Loucy (cell line): ENCODE data around the gene HAUS8.

Experiments
- H2AFZ ChIP-seq: fragments of 200-600 bp; sonication (generic); 2 replicates; pipeline ENCODE4 v1.6.0; 2016; ENCODE audit warnings: antibody characterized with exemption, mild to moderate bottlenecking, low read length, moderate library complexity
- H3F3A ChIP-seq: fragments of 200-600 bp; 2 replicates; pipeline ENCODE4 v1.6.0; 2016; ENCODE audit warnings: antibody characterized with exemption, low read depth, mild to moderate bottlenecking
- H3K27me3 ChIP-seq: fragments of 200-600 bp; sonication (generic); 2 replicates; pipeline ENCODE4 v1.6.1; 2014; ENCODE audit warnings: low read length, mild to moderate bottlenecking; ENCODE audit not compliant: insufficient read depth, poor library complexity, severe bottlenecking
- H3K36me3 ChIP-seq: fragments of 200-600 bp; sonication (generic); 2 replicates; pipeline ENCODE4 v1.6.1; 2016; ENCODE audit warnings: low read length; ENCODE audit not compliant: insufficient read depth
- H3K4me1 ChIP-seq: fragments of 200-600 bp; sonication (generic); 2 replicates; pipeline ENCODE4 v1.5.1; 2014; ENCODE audit warnings: low read length, mild to moderate bottlenecking; ENCODE audit not compliant: insufficient read depth, poor library complexity, severe bottlenecking
- H3K4me2 ChIP-seq: fragments of 200-600 bp; sonication (generic); 2 replicates; pipeline ENCODE4 v1.6.0; 2014; ENCODE audit warnings: antibody characterized with exemption, low read length, low read depth, mild to moderate bottlenecking; ENCODE audit not compliant: poor library complexity, severe bottlenecking
- H3K4me3 ChIP-seq: fragments of 200-600 bp; sonication (generic); 2 replicates; pipeline ENCODE4 v1.5.1; 2014; ENCODE audit warnings: low read length, mild to moderate bottlenecking, mixed read lengths; ENCODE audit not compliant: poor library complexity, severe bottlenecking
- H3K79me2 ChIP-seq: fragments of 200-600 bp; sonication (generic); 2 replicates; pipeline ENCODE4 v1.6.1; 2014; ENCODE audit warnings: low read length; ENCODE audit not compliant: insufficient read depth
- H3K9ac ChIP-seq: fragments of 200-600 bp; sonication (generic); 2 replicates; pipeline ENCODE4 v1.6.0; 2014; ENCODE audit warnings: mild to moderate bottlenecking, low read depth, low read length, moderate library complexity; ENCODE audit not compliant: poor library complexity, severe bottlenecking
- H3K9me2 ChIP-seq: fragments of 200-600 bp; sonication (generic); replicated peaks from 2 replicates; pipeline ENCODE4 v1.6.1; 2016; ENCODE audit warnings: low read depth, low read length, mixed read lengths
- H3K9me3 ChIP-seq: fragments of 200-600 bp; sonication (generic); 2 replicates; pipeline ENCODE4 v1.6.1; 2014; ENCODE audit warnings: mild to moderate bottlenecking, antibody characterized with exemption, low read length, low read depth; ENCODE audit not compliant: insufficient read depth
- H4K20me1 ChIP-seq: fragments of 200-600 bp; sonication (generic); 2 replicates; pipeline ENCODE4 v1.6.0; 2014; ENCODE audit warnings: antibody characterized with exemption, low read length, mild to moderate bottlenecking; ENCODE audit not compliant: insufficient read depth, poor library complexity, severe bottlenecking
- EZH2phosphoT487 ChIP-seq: fragments of 200-600 bp; IDR thresholded peaks from 2 replicates; pipeline ENCODE4 v1.6.1; 2018; ENCODE audit warnings: antibody characterized with exemption, mild to moderate bottlenecking, moderate library complexity, borderline replicate concordance
- TF ChIP-seq, protein P1 (sequence below): fragments of 200-600 bp; sonication (generic); conservative IDR thresholded peaks from 2 replicates; pipeline ENCODE4 v1.5.1; 2014; ENCODE audit warnings: mild to moderate bottlenecking, antibody characterized with exemption, low read length

HAUS8 gene

DNA sequence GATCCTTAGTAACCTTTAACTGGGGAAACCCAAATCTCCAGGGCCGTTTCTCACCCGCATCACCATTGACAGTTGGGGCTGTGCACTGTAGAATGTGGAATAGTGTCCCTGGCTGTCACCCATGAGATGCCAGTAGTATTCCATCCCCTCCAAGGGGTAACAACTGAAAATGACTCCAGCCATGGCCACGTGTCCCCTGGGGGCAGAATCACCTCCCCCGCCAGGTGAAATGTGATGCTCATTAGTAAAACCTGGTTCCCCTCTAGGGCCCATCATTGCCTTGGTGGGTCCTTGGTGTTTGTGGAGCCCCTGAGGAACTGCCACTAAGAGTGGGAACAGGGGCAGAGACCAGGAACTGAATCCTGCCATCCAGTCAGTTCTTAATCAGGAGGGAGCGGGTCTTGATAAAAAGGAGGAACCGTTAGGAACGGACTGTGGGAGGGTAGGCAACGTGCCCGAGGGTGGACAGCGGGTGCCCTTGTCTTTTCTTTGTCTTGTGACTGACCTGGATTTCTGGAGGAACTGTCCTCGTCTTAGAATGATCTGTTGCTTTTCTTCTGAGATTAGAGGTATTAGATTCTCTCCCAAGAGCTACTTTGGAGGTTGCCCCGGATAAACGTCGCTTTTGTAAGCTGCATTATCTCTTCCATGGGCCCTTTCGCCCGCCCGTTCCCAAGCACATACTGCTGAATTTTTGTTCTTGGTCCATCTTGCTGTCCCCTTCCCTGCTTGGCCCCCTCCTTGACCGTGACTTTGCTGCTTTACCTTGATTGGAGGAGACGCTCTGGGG is 3.9 kb upstream of the HAUS8 start:
- H4K20me1 ChIP-seq: peaks cover 74% of the 10 kb centered on the region
- H3K9me2 ChIP-seq: no peaks in the 10 kb centered on the region
- H3F3A ChIP-seq: no peaks in the 10 kb centered on the region
- H3K4me2 ChIP-seq: peak overlapping the region; percentile 90
- no peaks in the 10 kb centered on the region for H3K36me3 ChIP-seq
- H2AFZ ChIP-seq: no peak overlapping the region
- H3K79me2 ChIP-seq: peaks cover 94% of the 10 kb centered on the region
- H3K27me3 ChIP-seq: no peaks in the 10 kb centered on the region
- H3K4me3 ChIP-seq: peak overlapping the region; percentile 38
- TF ChIP-seq EZH2phosphoT487: no peak
- TF ChIP-seq, protein P1, sequence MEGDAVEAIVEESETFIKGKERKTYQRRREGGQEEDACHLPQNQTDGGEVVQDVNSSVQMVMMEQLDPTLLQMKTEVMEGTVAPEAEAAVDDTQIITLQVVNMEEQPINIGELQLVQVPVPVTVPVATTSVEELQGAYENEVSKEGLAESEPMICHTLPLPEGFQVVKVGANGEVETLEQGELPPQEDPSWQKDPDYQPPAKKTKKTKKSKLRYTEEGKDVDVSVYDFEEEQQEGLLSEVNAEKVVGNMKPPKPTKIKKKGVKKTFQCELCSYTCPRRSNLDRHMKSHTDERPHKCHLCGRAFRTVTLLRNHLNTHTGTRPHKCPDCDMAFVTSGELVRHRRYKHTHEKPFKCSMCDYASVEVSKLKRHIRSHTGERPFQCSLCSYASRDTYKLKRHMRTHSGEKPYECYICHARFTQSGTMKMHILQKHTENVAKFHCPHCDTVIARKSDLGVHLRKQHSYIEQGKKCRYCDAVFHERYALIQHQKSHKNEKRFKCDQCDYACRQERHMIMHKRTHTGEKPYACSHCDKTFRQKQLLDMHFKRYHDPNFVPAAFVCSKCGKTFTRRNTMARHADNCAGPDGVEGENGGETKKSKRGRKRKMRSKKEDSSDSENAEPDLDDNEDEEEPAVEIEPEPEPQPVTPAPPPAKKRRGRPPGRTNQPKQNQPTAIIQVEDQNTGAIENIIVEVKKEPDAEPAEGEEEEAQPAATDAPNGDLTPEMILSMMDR: no peak
- H3K4me1 ChIP-seq: peaks cover 39% of the 10 kb centered on the region
- peak overlapping the region; percentile 83 for H3K9ac ChIP-seq
- H3K9me3 ChIP-seq: no peaks in the 10 kb centered on the region

DNA sequence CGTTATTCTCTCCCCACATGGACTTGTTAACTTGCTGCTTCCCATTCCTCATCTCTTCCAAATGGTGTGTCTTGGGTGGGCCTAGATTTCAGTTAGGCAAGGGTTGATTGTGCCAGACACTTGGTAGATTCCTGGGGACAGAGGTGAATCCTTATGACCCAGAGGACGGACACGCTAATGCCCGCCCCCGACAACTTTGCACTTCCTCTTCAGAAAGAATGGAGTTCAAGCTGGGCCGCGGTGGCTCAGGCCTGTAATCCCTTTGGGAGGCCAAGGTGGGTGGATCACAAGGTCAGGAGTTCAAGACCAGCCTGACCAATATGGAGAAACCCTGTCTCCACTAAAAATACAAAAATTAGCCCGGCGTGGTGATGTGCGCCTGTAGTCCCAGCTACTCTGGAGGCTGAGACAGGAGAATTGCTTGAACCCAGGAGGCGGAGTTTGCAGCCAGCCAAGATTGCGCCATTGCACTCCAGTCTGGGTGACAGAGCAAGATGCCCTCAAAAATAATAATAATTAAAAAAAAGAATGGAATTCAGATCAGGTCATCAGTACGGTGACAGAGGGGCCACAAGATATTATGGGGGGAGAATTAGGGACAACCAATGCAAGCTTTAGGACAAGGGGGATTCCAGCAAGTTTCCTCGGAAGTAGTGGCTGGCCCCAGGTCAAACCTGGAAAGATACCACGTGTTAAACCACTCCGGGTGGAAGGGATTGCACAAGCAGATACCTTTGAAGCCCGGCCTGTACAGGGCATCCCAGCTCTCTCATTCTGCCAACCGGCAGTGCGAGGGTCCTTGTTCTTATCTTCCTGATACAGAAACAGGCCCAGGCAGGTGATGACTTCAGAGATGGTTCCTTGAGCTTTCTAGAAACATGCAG is 3.0 kb upstream of the HAUS8 start:
- Histone ChIP-seq H3K4me1 (peaks cover 47% of the 10 kb centered on the region), H3K9me3 (no peaks in the 10 kb centered on the region), H3K9ac (peak overlapping the region; percentile 83), H3K79me2 (peaks cover 94% of the 10 kb centered on the region), H3F3A (no peaks in the 10 kb centered on the region), H3K27me3 (no peaks in the 10 kb centered on the region), H3K36me3 (no peaks in the 10 kb centered on the region), H3K4me2 (peak overlapping the region; percentile 90), H3K4me3 (peak overlapping the region; percentile 91), H2AFZ (no peak overlapping the region), H3K9me2 (no peaks in the 10 kb centered on the region), H4K20me1 (peaks cover 79% of the 10 kb centered on the region)
- TF ChIP-seq, protein P1: no peak
- TF ChIP-seq EZH2phosphoT487: no peak

DNA sequence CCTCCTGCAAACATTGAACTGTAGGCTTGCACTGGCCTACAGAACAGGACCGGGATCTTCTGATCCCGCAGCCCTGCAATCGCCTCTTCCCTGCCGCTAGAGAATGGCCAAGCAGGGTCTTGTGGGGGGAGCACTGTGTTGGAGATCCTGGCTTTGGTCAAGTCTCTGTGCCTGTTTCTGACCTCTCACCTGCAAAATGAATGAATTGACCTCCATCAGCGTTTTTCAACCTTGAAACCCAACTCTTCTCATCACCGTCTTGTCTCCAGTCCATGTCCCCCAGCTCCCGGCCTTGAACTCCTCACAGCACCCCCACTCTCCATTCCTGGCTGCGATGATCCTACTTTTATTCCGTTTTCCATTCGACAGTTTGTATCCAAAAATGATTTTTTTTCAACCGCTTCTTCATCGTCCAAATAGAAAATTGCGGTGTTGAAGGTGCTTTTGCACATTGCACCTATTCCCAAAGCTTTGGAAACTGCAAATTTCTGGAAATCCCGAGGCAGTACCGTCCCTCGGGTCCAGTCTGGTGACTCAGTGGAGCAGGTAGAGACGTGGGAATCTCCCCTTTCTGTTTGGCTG is 2.3 kb upstream of the HAUS8 start:
- peak overlapping the region; percentile 91 for H3K4me3 ChIP-seq
- H3K4me1 ChIP-seq: peaks cover 52% of the 10 kb centered on the region
- H3K4me2 ChIP-seq: peak overlapping the region; percentile 90
- TF ChIP-seq, protein P1: no peak
- no peak for TF ChIP-seq EZH2phosphoT487
- H3K9me3 ChIP-seq: no peaks in the 10 kb centered on the region
- H3K79me2 ChIP-seq: peaks cover 94% of the 10 kb centered on the region
- peak overlapping the region; percentile 83 for H3K9ac ChIP-seq
- no peaks in the 10 kb centered on the region for H3F3A ChIP-seq
- H3K27me3 ChIP-seq: no peaks in the 10 kb centered on the region
- H2AFZ ChIP-seq: no peak overlapping the region
- H4K20me1 ChIP-seq: peaks cover 75% of the 10 kb centered on the region
- no peaks in the 10 kb centered on the region for H3K36me3 ChIP-seq
- H3K9me2 ChIP-seq: no peaks in the 10 kb centered on the region
